PC-9 (cell line): Measurements from ENCODE around the gene KIF2C. TPM values are rescaled to one million over a fixed set of nuclear protein-coding genes. Genes with fewer than 3 reads are reported as not detected.

ENCODE experiments used
- BruUV-seq: library from RNA; stranded (reverse); fragments of 400-500 nt; replicated peaks from 2 replicates; lab custom pipeline; 2021; lab: Mats Ljungman, UMichigan
- CTCF ChIA-PET: fragments of 300-600 bp; sonication (Branson Sonifier 250); formaldehyde crosslinking; loops from one replicate; lab custom pipeline; 2022; ENCODE audit warnings: antibody characterized with exemption; lab: Charles Lee
- POLR2A ChIA-PET: fragments of 300-600 bp; sonication (Branson Sonifier 250); formaldehyde crosslinking; loops from one replicate; lab custom pipeline; 2022; ENCODE audit warnings: antibody characterized with exemption; ENCODE audit not compliant: unreplicated experiment; lab: Charles Lee
- DNase-seq, 2 experiments: peaks; one replicate each; pipeline versions ENCODE4 v3.0.0 to v3.0.0-alpha.2; 2015 to 2022; ENCODE audit warnings: mixed read lengths in 1 of 2
- H2AFZ ChIP-seq: fragments of 200-600 bp; sonication (generic); 2 replicates; pipeline ENCODE4 v1.8.1; 2017; ENCODE audit warnings: antibody characterized with exemption
- H3F3A ChIP-seq: fragments of 200-600 bp; sonication (generic); 2 replicates; pipeline ENCODE4 v1.8.1; 2017; ENCODE audit warnings: antibody characterized with exemption, mild to moderate bottlenecking, low read depth; ENCODE audit not compliant: insufficient read depth
- H3K27ac ChIP-seq: fragments of 200-600 bp; sonication (generic); 2 replicates; pipeline ENCODE4 v1.6.1; 2016; ENCODE audit warnings: mixed run types
- H3K27me3 ChIP-seq: fragments of 200-600 bp; sonication (generic); 2 replicates; pipeline ENCODE4 v1.6.1; 2016; ENCODE audit warnings: low read depth, mixed run types; ENCODE audit not compliant: insufficient read depth
- H3K36me3 ChIP-seq: fragments of 200-600 bp; sonication (generic); 2 replicates; pipeline ENCODE4 v1.6.1; 2016; ENCODE audit warnings: low read depth, mixed run types
- H3K4me1 ChIP-seq: fragments of 200-600 bp; sonication (generic); replicated peaks from 2 replicates; pipeline ENCODE4 v1.6.1; 2016; ENCODE audit warnings: mixed run types; ENCODE audit not compliant: insufficient read depth
- H3K4me2 ChIP-seq: fragments of 200-600 bp; sonication (generic); 2 replicates; pipeline ENCODE4 v1.6.1; 2017; ENCODE audit warnings: mixed run types
- H3K4me3 ChIP-seq: fragments of 200-600 bp; sonication (generic); 2 replicates; pipeline ENCODE4 v1.6.1; 2016; ENCODE audit warnings: mixed run types
- H3K79me2 ChIP-seq: fragments of 200-600 bp; sonication (generic); 2 replicates; pipeline ENCODE4 v1.6.1; 2017; ENCODE audit warnings: low read depth, mixed run types
- H3K9me2 ChIP-seq: fragments of 200-600 bp; sonication (generic); 2 replicates; pipeline ENCODE4 v1.8.1; 2017; ENCODE audit warnings: mild to moderate bottlenecking; ENCODE audit not compliant: insufficient read depth
- H3K9me3 ChIP-seq: fragments of 200-600 bp; sonication (generic); 2 replicates; pipeline ENCODE4 v1.8.1; 2016; ENCODE audit warnings: low read depth; ENCODE audit not compliant: insufficient read depth
- H4K20me1 ChIP-seq: fragments of 200-600 bp; sonication (generic); 2 replicates; pipeline ENCODE4 v1.8.1; 2017; ENCODE audit not compliant: insufficient read depth
- EZH2 ChIP-seq: fragments of 200-600 bp; sonication (generic); IDR thresholded peaks from 2 replicates; pipeline ENCODE4 v1.8.0; 2017; ENCODE audit warnings: antibody characterized with exemption, low read depth
- intact Hi-C: fragments of 100-400 bp; cut with micrococcal nuclease; formaldehyde crosslinking; loops from one replicate; pipeline ENCODE4 v1.10.0; 2022; ENCODE audit not compliant: unreplicated experiment
- total RNA-seq: library from RNA; stranded (reverse); gene quantifications from 2 replicates; pipeline ENCODE4 v1.2.3, GENCODE V29; 2021
- TF ChIP-seq, protein P1 (sequence below): fragments of 200-600 bp; sonication (generic); conservative IDR thresholded peaks from 2 replicates; pipeline ENCODE4 v1.6.1; 2017; ENCODE audit warnings: mixed run types, antibody characterized with exemption, mild to moderate bottlenecking, moderate library complexity

KIF2C gene
- total RNA-seq, 1 experiment from 2014 or later = 119 TPM

DNA sequence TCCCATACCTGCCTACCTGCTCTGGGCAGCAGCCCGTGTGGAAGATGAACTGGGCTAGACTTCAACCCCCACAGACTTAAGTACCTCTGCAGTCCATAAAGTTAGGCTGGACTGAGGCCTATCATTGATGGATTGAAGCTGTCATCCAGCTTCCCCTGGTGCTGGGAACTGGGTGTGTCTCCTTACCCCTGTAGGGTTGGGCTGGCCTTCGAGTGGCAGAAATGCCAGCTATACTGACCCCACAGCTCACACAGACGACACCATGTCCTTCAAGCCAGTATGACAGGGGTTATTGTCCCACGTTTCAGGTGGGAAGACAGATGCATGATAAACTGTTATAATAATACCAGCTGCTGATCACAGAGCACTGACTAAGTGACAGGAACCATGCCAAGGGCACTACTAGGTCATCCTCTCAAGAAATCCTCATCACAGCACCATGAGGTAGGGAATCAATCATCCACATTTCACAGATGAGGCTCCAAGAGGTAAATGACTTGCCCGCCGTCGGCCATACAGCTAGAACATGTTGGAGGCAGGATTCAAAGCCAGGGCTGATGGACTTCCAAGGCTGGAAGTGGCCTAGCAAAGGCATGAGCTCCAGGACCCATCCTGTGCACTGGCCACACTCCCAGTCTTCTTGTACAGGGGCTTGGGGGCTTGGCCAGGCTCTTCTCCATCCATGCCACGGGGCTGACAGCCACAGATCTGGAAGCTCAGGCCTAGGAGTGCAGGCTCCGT, 48.7 kb downstream of the KIF2C start, which contains the start of gene BEST4:
TSS of gene BEST4 (minus strand) at position 51 of the 741 bp plus-strand sequence. CDS start 465 bp downstream, outside the sequence.
- no peak for DNase-seq
- ChIA-PET POLR2A (interaction anchor here (0.6 kb wide), 1 partner anchor 31 kb away, joined by 21 read pairs; no protein-coding TSS in a partner anchor), CTCF (no interaction called here)
- no peak within 1 kb of the TSS for H3K4me3 ChIP-seq
- H3K27me3 ChIP-seq = no peaks in the 10 kb centered on the region
- no peak for TF ChIP-seq EZH2
- TF ChIP-seq, protein P1, sequence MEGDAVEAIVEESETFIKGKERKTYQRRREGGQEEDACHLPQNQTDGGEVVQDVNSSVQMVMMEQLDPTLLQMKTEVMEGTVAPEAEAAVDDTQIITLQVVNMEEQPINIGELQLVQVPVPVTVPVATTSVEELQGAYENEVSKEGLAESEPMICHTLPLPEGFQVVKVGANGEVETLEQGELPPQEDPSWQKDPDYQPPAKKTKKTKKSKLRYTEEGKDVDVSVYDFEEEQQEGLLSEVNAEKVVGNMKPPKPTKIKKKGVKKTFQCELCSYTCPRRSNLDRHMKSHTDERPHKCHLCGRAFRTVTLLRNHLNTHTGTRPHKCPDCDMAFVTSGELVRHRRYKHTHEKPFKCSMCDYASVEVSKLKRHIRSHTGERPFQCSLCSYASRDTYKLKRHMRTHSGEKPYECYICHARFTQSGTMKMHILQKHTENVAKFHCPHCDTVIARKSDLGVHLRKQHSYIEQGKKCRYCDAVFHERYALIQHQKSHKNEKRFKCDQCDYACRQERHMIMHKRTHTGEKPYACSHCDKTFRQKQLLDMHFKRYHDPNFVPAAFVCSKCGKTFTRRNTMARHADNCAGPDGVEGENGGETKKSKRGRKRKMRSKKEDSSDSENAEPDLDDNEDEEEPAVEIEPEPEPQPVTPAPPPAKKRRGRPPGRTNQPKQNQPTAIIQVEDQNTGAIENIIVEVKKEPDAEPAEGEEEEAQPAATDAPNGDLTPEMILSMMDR = no peak
- H3K79me2 ChIP-seq = no peaks in the 10 kb centered on the region
- H3K4me2 ChIP-seq = no peak within 1 kb of the TSS
- peaks cover 13% of the 10 kb centered on the region; the same call in 1 of the 2 replicates for H3F3A ChIP-seq
- H4K20me1 ChIP-seq = no peaks in the 10 kb centered on the region
- no peak within 1 kb of the TSS for H2AFZ ChIP-seq
- H3K36me3 ChIP-seq = no peaks in the 10 kb centered on the region
- H3K4me1 ChIP-seq = peaks cover 5% of the 10 kb centered on the region
- intact Hi-C loops = no loop called here
- H3K9me3 ChIP-seq = no peaks in the 10 kb centered on the region
- H3K9me2 ChIP-seq = no peaks in the 10 kb centered on the region
- BruUV-seq = no TSS peak
- H3K27ac ChIP-seq = no peak within 1 kb of the TSS

DNA sequence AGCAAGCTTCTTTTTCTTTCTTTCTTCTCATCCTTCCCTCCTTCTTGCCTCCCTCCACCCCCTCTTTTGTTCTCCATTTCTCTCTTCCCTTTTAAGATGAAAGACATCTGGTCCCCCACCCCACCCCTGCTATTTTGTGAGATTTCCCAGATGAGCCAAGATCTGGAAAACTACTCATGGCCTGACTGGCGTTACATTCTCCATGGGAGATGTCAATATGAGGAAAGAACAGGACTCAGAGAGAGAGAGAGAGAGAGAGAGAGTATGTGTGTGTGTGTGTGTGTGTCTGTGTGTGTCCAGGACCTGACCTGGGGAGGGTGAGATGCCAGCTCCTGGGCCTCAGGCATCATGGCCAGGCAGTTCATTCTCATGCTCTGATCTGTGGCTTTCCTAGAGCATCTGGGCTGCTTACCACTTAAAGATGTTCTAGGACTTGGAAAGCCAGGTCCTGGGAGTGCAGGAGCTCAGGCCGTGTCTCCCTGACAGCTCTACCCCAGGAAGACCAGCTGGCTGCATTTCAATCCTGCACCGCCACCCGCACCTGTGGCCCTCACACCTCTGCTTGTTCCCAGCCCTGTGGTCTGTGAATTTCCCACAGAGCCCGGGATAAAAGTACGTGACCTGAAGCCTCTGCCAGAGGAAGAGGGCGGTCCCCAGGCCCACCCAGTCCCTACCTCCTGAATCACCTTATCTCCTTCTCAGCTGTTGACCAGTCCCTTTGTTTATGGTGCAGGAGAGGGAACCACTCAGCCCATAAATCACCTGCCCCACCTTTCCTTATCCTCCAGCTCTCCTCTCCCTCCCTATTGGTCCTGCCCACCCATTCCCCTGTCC, 51.5 kb downstream of the KIF2C start:
- no TSS peak for BruUV-seq
- Histone ChIP-seq H2AFZ (no peak overlapping the region), H3K36me3 (no peaks in the 10 kb centered on the region), H3K27me3 (no peaks in the 10 kb centered on the region), H3K79me2 (no peaks in the 10 kb centered on the region), H3K4me3 (no peak overlapping the region), H3K4me2 (no peak overlapping the region), H3K9me3 (no peaks in the 10 kb centered on the region), H4K20me1 (no peaks in the 10 kb centered on the region), H3F3A (peaks cover 17% of the 10 kb centered on the region; the same call in 1 of the 2 replicates), H3K9me2 (no peaks in the 10 kb centered on the region), H3K27ac (no peak overlapping the region), H3K4me1 (peaks cover 7% of the 10 kb centered on the region)
- no peak for DNase-seq
- ChIA-PET CTCF (no interaction called here), POLR2A (no interaction called here)
- TF ChIP-seq, protein P1 = no peak
- TF ChIP-seq EZH2 = no peak
- intact Hi-C loops = no loop called here
